ENCODE data around the gene POU3F2.

POU3F2 gene

GRCh38 chr6:98834060-98835031 is at the start of gene POU3F2:
Gene POU3F2, plus strand, starts transcription at chr6:98834574. Its CDS starts 300 bp downstream, at chr6:98834874.
- peak within 1 kb of the TSS; percentile 38 to 67 for H3K4me3 ChIP-seq (ENCODE audit: low read depth in 1 of 2, low read length in 2 of 2)
- H3K27me3 ChIP-seq (ENCODE audit: control insufficient read depth in 1 of 2, insufficient read depth in 2 of 2, low read length in 2 of 2): peaks cover 67 to 85% of the 10 kb centered on the region in 2 donors
- H3K9ac ChIP-seq (ENCODE audit: low read length): no peak within 1 kb of the TSS
- peaks cover 34% of the 10 kb centered on the region for H3K4me1 ChIP-seq (ENCODE audit: insufficient read depth, low read length)
- no peaks in the 10 kb centered on the region for H3K9me3 ChIP-seq (ENCODE audit: low read length)
- no peak within 1 kb of the TSS for H3K27ac ChIP-seq (ENCODE audit: low read depth, low read length)
- no peaks in the 10 kb centered on the region for H3K36me3 ChIP-seq (ENCODE audit: insufficient read depth, low read length)

GRCh38 chr6:98787435-98787834 is 46.9 kb upstream of the POU3F2 start:
- H3K9ac ChIP-seq (ENCODE audit: low read length): no peak overlapping the region

DNA sequence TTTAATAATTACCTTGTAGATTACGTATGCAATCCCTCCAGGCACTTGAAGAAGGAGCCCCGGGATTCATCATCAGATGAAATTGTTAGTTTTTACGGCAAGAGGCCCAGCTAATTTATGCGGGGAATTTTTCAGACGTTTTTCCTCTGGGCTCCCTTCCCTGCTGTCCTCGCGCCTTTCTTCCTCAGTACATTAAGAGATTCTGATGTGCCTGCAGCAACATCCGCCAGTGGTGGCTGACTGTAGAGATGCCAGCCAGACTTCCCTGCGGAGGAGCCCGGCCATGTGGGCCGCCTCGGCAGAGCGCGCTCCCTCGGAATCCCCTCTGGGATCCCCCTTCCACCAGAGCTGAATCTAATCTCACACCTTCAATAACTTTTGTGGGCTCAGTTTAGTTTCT is 46.4 kb upstream of the POU3F2 start:
- H3K9me3 ChIP-seq (ENCODE audit: low read length): no peaks in the 10 kb centered on the region
- no peak overlapping the region for H3K9ac ChIP-seq (ENCODE audit: low read length)
- H3K4me3 ChIP-seq (ENCODE audit: low read depth in 1 of 2, low read length in 2 of 2): no peak overlapping the region

More at GRCh38 chr6:98787435-98787834, 46.9 kb upstream of the POU3F2 start:
- H3K4me1 ChIP-seq (ENCODE audit: insufficient read depth, low read length): no peaks in the 10 kb centered on the region
- peaks cover 0 to 4% of the 10 kb centered on the region in 2 donors for H3K27me3 ChIP-seq (ENCODE audit: control insufficient read depth in 1 of 2, insufficient read depth in 2 of 2, low read length in 2 of 2)
- no peak overlapping the region for H3K27ac ChIP-seq (ENCODE audit: low read depth, low read length)
- H3K4me3 ChIP-seq (ENCODE audit: low read depth in 1 of 2, low read length in 2 of 2): no peak overlapping the region
- no peaks in the 10 kb centered on the region for H3K9me3 ChIP-seq (ENCODE audit: low read length)
- no peaks in the 10 kb centered on the region for H3K36me3 ChIP-seq (ENCODE audit: insufficient read depth, low read length)

GRCh38 chr6:98794307-98794842 is 40.0 kb upstream of the POU3F2 start:
- no peaks in the 10 kb centered on the region for H3K9me3 ChIP-seq (ENCODE audit: low read length)
- no peak overlapping the region for H3K9ac ChIP-seq (ENCODE audit: low read length)
- no peak overlapping the region for H3K27ac ChIP-seq (ENCODE audit: low read depth, low read length)
- H3K27me3 ChIP-seq (ENCODE audit: control insufficient read depth in 1 of 2, insufficient read depth in 2 of 2, low read length in 2 of 2): no peaks in the 10 kb centered on the region
- no peaks in the 10 kb centered on the region for H3K36me3 ChIP-seq (ENCODE audit: insufficient read depth, low read length)
- no peaks in the 10 kb centered on the region for H3K4me1 ChIP-seq (ENCODE audit: insufficient read depth, low read length)
- no peak overlapping the region for H3K4me3 ChIP-seq (ENCODE audit: low read depth in 1 of 2, low read length in 2 of 2)

More for the DNA sequence above, 46.4 kb upstream of the POU3F2 start:
- Histone ChIP-seq H3K36me3 (ENCODE audit: insufficient read depth, low read length) (no peaks in the 10 kb centered on the region), H3K27ac (ENCODE audit: low read depth, low read length) (no peak overlapping the region), H3K4me1 (ENCODE audit: insufficient read depth, low read length) (no peaks in the 10 kb centered on the region), H3K27me3 (ENCODE audit: control insufficient read depth in 1 of 2, insufficient read depth in 2 of 2, low read length in 2 of 2) (peaks cover 0 to 4% of the 10 kb centered on the region in 2 donors)

DNA sequence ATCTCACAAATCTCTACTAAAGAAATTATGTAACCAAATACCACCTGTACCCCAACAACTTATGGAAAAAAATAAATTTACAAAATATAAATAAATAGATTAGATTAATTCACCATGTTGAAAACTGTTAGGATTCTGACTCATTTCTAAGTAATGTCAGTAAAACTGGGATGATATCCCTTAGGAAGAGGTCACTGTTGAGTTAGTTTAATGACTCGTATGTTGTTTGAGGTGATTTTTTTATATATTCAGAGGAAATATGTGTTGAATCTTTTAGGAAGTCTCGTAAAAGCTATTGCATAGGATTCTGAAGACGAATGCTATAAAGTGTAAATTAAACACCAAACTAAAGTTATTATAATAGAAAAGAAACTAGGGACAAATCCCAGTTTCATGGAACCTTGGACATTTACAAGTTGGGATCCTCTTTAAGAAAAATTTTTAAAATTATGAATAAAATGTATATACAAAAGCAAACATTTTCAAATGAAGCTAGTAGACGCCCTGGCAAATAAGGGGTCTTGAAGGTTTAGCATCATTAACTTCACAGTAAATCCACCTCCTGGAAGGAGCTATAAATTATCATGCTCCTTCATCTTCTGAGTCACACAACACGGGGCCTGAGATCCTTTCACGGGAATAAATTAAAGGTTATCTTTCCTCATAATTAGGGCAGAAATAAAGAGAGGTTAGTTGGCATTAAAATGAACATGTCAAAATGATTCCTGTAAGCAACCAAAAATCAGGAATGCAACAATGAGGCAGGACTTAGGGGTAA is 37.0 kb upstream of the POU3F2 start:
- Histone ChIP-seq H3K9ac (ENCODE audit: low read length) (no peak overlapping the region), H3K36me3 (ENCODE audit: insufficient read depth, low read length) (no peaks in the 10 kb centered on the region), H3K27ac (ENCODE audit: low read depth, low read length) (no peak overlapping the region), H3K4me3 (ENCODE audit: low read depth in 1 of 2, low read length in 2 of 2) (no peak overlapping the region), H3K4me1 (ENCODE audit: insufficient read depth, low read length) (no peaks in the 10 kb centered on the region), H3K9me3 (ENCODE audit: low read length) (no peaks in the 10 kb centered on the region), H3K27me3 (ENCODE audit: control insufficient read depth in 1 of 2, insufficient read depth in 2 of 2, low read length in 2 of 2) (no peaks in the 10 kb centered on the region)

DNA sequence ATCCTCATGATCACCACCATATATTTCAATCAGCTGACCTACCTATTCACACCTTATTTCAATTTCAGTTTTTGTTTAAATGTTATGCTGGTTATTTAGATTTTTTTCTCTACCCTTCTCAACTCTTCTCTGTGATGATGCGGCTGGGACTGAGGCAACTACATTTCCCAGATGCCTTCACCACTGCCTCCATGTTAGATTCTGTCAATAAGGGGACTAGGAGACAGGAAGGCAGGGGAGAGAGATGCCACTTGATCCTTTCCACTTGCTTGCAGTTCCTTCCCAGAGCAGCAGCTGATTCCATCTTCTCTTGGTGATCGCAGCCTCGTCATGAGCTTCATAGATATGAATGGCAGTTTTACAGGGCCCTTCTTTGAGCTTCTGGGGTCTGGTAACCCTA is 33.5 kb upstream of the POU3F2 start:
- Histone ChIP-seq H3K4me1 (ENCODE audit: insufficient read depth, low read length) (no peaks in the 10 kb centered on the region), H3K9me3 (ENCODE audit: low read length) (no peaks in the 10 kb centered on the region), H3K27me3 (ENCODE audit: control insufficient read depth in 1 of 2, insufficient read depth in 2 of 2, low read length in 2 of 2) (no peaks in the 10 kb centered on the region), H3K4me3 (ENCODE audit: low read depth in 1 of 2, low read length in 2 of 2) (no peak overlapping the region), H3K9ac (ENCODE audit: low read length) (no peak overlapping the region), H3K27ac (ENCODE audit: low read depth, low read length) (no peak overlapping the region), H3K36me3 (ENCODE audit: insufficient read depth, low read length) (no peaks in the 10 kb centered on the region)

DNA sequence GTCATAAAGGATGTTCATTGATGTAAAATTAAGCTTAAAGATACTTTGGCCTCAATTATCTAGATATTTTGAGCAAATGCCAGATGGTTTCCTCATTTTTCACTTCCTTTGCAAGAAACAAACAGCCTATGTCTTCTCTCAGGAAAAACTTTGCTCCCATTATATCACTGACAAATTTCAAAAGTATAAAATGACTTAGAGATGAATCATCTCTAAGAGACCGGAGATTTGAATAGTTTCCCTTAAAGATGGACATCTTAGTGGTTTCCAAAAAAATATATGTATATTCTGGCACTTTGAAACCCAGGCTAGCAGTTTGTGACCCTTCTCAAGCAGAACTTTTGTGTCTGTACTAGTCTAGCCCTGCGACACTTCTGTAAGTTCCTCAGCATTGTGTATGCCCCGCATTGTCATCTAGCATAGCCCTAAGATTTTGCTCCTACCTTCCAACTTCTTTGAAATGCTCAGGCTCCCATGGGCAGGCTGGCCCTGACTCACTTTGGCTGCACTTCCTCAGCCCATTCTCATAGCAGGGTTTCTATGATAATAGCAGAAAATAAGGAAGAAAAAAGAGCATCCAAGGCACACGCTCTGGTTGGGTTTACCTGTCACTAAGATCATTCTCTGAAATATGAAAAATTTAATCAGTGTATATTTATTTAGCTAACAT is 25.7 kb upstream of the POU3F2 start:
- Histone ChIP-seq H3K4me1 (ENCODE audit: insufficient read depth, low read length) (no peaks in the 10 kb centered on the region), H3K4me3 (ENCODE audit: low read depth in 1 of 2, low read length in 2 of 2) (no peak overlapping the region), H3K9me3 (ENCODE audit: low read length) (no peaks in the 10 kb centered on the region), H3K36me3 (ENCODE audit: insufficient read depth, low read length) (no peaks in the 10 kb centered on the region), H3K27me3 (ENCODE audit: control insufficient read depth in 1 of 2, insufficient read depth in 2 of 2, low read length in 2 of 2) (no peaks in the 10 kb centered on the region), H3K9ac (ENCODE audit: low read length) (no peak overlapping the region), H3K27ac (ENCODE audit: low read depth, low read length) (no peak overlapping the region)

DNA sequence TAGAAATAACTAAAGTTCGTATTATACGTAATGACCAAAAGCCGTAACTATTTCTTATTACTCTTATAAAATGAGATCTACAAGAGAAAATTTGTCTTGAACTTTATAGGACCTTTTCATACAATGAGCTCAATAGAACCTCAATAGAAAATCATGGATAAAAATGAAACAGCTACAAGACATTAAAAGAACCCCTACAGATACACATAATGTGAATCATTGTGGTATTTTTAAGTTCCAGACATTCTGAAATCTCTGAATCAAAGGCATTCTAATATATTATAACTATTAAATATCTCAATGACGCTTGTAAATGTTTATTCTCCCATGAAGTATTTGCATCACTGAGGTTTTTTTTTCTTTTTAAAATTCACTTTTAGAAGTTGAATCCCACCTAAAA is 22.2 kb upstream of the POU3F2 start:
- no peaks in the 10 kb centered on the region for H3K4me1 ChIP-seq (ENCODE audit: insufficient read depth, low read length)
- H3K9ac ChIP-seq (ENCODE audit: low read length): no peak overlapping the region
- no peak overlapping the region for H3K4me3 ChIP-seq (ENCODE audit: low read depth in 1 of 2, low read length in 2 of 2)
- no peaks in the 10 kb centered on the region for H3K36me3 ChIP-seq (ENCODE audit: insufficient read depth, low read length)
- H3K9me3 ChIP-seq (ENCODE audit: low read length): peaks cover 2% of the 10 kb centered on the region
- H3K27ac ChIP-seq (ENCODE audit: low read depth, low read length): no peak overlapping the region
- H3K27me3 ChIP-seq (ENCODE audit: control insufficient read depth in 1 of 2, insufficient read depth in 2 of 2, low read length in 2 of 2): no peaks in the 10 kb centered on the region

DNA sequence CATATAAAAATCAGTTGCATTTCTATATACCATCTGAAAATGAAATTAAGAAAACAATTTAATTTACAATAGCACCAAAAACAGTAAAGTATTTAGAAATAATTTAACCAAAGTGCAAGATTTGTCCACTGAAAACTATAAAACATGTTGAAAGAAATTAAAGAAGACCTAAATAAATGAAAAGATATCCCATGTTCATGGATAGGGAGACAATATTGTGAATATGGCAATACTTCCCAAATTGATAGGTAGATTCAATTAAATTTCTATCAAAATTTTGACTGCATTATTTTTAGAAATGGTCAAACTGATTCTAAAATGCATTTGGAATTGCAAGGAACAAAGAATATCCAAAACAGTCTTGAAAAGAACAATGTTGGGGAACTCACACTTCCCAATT is 17.6 kb upstream of the POU3F2 start:
- Histone ChIP-seq H3K9me3 (ENCODE audit: low read length) (peaks cover 8% of the 10 kb centered on the region), H3K9ac (ENCODE audit: low read length) (no peak overlapping the region), H3K27ac (ENCODE audit: low read depth, low read length) (no peak overlapping the region), H3K36me3 (ENCODE audit: insufficient read depth, low read length) (no peaks in the 10 kb centered on the region), H3K27me3 (ENCODE audit: control insufficient read depth in 1 of 2, insufficient read depth in 2 of 2, low read length in 2 of 2) (peaks cover 0 to under 1% of the 10 kb centered on the region in 2 donors), H3K4me1 (ENCODE audit: insufficient read depth, low read length) (no peaks in the 10 kb centered on the region), H3K4me3 (ENCODE audit: low read depth in 1 of 2, low read length in 2 of 2) (no peak overlapping the region)

DNA sequence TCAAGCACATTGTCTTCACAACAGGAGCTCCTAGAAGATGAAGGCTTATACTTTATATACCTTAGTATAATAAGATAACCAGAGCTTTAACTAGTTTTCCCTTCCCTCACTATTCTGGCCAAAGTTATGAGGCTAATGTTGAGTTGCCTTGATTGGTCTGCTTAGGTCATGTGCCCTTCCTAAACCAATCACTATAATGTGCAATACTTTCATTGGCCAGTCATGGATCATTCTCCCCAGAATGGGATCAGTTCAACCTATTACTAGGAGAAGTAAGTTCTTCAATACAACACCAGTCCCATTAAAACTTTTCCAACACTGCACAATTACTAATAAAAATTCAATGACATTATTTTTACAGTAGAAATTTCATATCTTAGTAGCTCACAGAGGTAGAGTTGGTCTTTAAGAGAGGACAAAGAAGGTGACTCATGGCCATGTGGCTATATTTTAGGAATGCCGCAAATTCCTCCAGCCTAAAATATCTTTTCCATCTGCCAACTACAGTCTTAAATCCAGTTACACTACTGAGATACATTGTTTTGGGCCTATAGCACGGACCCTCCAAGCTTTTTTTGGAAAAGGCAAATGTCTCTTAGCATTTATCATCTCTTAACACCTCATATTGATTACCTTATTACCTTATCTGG is 12.5 kb upstream of the POU3F2 start:
- no peak overlapping the region for H3K9ac ChIP-seq (ENCODE audit: low read length)
- H3K27me3 ChIP-seq (ENCODE audit: control insufficient read depth in 1 of 2, insufficient read depth in 2 of 2, low read length in 2 of 2): peaks cover 37 to 45% of the 10 kb centered on the region in 2 donors
- peaks cover 18% of the 10 kb centered on the region for H3K4me1 ChIP-seq (ENCODE audit: insufficient read depth, low read length)
- no peak overlapping the region for H3K27ac ChIP-seq (ENCODE audit: low read depth, low read length)
- H3K36me3 ChIP-seq (ENCODE audit: insufficient read depth, low read length): no peaks in the 10 kb centered on the region
- H3K4me3 ChIP-seq (ENCODE audit: low read depth in 1 of 2, low read length in 2 of 2): no peak overlapping the region
- peaks cover 8% of the 10 kb centered on the region for H3K9me3 ChIP-seq (ENCODE audit: low read length)

Measured in muscle layer of colon (tissue), 2 donors.